Cardiac fibroblast (primary cell): ENCODE results near the gene SSPN.

Source experiments
- DNase-seq, 2 donors: peaks; one replicate each; pipeline versions ENCODE4 v3.0.0 to v3.0.0-alpha.2; 2010; ENCODE audit warnings: low read depth in 2 of 2
- H3K4me3 ChIP-seq, 2 donors: replicated peaks in 1 of 2; 1 replicate in 1 of 2; 2 replicates in 1 of 2; pipeline ENCODE4 v1.5.1; 2011; ENCODE audit warnings: low read depth in 2 of 2, low read length in 2 of 2, mild to moderate bottlenecking in 2 of 2, moderate library complexity in 1 of 2
- CTCF ChIP-seq: IDR thresholded peaks from one replicate; pipeline ENCODE4 v1.5.1; 2011; ENCODE audit warnings: low read depth, mild to moderate bottlenecking, low read length, inconsistent platforms

Gene SSPN

GRCh38 chr12:26251600-26251999 is 56.2 kb downstream of the SSPN start:
- TF ChIP-seq CTCF, result no peak
- DNase-seq, result peak; percentile 47 to 95
- no peak overlapping the region for H3K4me3 ChIP-seq

DNA sequence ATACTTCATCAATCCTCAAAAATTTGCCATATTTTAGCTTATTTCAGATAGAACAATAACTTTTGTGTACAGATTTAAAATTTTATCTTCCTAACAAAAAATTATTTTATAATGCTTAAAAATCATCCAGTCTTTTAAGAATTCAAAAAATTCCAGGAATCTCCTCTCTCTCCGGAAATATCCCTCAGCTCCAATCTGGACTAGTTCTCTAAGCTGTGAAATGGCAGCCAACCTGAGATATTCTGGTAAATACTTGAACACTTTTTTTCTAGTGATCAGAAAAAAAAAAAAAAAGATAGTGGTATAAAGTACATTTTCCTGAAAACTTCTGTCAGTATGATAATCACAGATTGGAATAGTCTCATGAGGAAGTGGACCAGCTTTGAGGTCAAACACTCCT is 57.6 kb downstream of the SSPN start:
- peak; percentile 36 to 47 for DNase-seq
- H3K4me3 ChIP-seq, result no peak overlapping the region
- no peak for TF ChIP-seq CTCF

DNA sequence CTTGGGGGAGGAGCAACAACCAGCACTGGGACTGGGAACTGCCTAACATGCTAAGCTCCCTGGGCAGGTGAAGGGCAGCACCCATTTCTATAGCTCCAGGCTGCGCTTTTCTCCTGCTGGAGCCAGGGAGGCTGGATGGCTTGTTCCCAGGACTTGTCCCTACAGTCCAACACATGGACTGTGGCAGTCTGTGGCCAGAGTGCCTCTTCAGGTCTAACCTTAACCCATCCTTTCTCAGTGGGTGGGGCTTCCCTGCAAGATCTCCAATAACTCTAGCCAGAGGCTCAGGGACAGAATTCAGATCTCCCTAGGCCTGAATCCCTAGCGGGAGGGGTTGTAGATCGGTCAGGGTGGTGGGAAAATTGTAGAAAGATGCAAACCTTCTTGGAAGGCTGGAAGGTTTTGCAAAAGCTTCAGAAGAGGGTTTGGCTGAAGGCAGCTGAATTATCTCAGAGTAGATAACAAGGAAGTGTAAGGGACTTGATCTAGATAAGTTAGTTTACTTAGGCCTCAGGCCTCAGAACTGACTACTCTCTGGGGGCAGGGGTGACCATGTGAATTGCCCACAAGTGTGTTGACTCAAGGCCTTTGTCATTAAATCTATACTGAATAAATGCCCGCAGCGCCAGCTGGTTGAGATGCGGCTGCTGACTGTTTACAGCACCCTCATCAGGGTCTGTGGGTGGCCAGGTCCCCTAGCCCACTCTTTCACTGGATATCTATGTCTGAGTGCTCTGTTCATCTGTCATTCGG is 60.7 kb downstream of the SSPN start:
- no peak for DNase-seq
- no peak overlapping the region for H3K4me3 ChIP-seq
- TF ChIP-seq CTCF, result no peak

DNA sequence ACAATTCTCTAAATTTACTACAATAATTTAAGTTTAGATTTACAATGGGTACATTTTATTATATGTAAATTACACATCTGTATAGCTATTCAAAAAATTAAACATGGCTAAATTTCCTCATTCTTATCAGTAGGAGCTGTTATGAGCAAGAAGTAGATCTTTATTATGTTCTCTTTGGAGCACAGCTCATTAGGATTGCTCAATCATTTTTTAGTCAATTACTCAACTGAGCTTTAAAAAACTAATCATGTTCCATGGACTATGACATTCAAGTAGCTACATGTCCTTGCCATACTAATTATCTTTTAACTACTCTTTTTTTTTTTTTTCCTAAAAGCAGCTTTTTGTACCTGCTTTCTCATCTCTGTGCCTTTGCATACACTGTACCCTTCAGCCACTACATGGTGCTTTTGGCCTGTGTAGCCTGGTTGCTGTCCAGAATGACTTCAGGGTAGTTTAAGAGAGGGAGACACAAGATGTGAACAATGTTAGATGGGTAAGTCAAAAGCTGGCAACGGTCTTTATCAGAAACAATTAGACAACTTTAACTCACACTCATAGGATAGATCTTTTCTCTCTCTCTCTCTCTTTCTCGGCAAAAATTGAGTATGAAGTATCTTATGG is 69.0 kb downstream of the SSPN start:
- peak in 1 of 2 donors; percentile 29 for DNase-seq
- no peak for TF ChIP-seq CTCF
- no peak overlapping the region for H3K4me3 ChIP-seq

DNA sequence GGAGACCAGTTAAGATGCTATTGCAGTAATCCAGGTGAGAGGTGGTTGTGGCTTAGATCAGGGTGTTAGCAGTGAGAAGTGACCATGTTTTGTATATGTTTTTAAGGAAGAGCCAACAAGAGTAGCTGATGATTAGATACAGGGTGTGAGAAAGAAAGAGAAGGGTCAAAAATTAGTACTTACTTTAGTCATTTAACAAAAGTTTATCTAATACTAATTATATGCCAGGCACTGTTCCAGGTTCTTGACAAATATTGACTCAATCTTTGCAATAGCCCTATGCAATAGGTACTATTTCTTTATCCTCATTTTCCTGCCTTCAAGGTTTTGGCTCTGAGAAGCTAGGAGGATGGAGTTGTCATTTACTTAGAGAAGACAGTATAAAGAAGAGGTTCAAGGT is 70.2 kb downstream of the SSPN start:
- no peak overlapping the region for H3K4me3 ChIP-seq
- TF ChIP-seq CTCF, result no peak
- no peak for DNase-seq

GRCh38 chr12:26266881-26267280 is 71.5 kb downstream of the SSPN start:
- no peak overlapping the region for H3K4me3 ChIP-seq
- DNase-seq, result no peak
- TF ChIP-seq CTCF, result no peak
